PC-3 (cell line): Measurements from ENCODE around the gene PORCN. TPM values are rescaled to one million over a fixed set of nuclear protein-coding genes. Genes with fewer than 3 reads are reported as not detected.
"Not testable (repeated sequence)": the region's sequence is repeated elsewhere in the genome, so short reads cannot be mapped to it uniquely, and the experiment has no call there.

Source experiments
- ATAC-seq: fragments of 200-7000 bp; cut with Tn5 transposase; 2 replicates; pipeline ENCODE4 v1.9.1; 2020; ENCODE audit warnings: mild to moderate bottlenecking, moderate library complexity
- BruUV-seq: library from RNA; stranded (reverse); fragments of 400-500 nt; replicated peaks from 2 replicates; lab custom pipeline; 2021; lab: Mats Ljungman, UMichigan
- CTCF ChIA-PET: fragments of 300-600 bp; sonication (Branson Sonifier 250); formaldehyde crosslinking; loops from one replicate; lab custom pipeline; 2022; ENCODE audit warnings: antibody characterized with exemption; lab: Charles Lee
- POLR2A ChIA-PET: fragments of 300-600 bp; sonication (Branson Sonifier 250); formaldehyde crosslinking; loops from one replicate; lab custom pipeline; 2022; ENCODE audit warnings: antibody characterized with exemption; ENCODE audit not compliant: unreplicated experiment; lab: Charles Lee
- DNase-seq: peaks from one replicate; pipeline ENCODE4 v3.0.0-alpha.2; 2015
- H2AFZ ChIP-seq: fragments of 300-600 bp; sonication (generic); 2 replicates; pipeline ENCODE4 v1.6.0; 2016; ENCODE audit warnings: antibody characterized with exemption, low read length
- H3F3A ChIP-seq: fragments of 300-600 bp; sonication (generic); one replicate; pipeline ENCODE4 v1.6.0; 2017; ENCODE audit warnings: antibody characterized with exemption, low read length, control low read depth, mild to moderate bottlenecking; ENCODE audit not compliant: unreplicated experiment
- H3K27ac ChIP-seq: fragments of 300-600 bp; sonication (generic); 2 replicates; pipeline ENCODE4 v1.5.1; 2016; ENCODE audit warnings: mild to moderate bottlenecking, low read length
- H3K27me3 ChIP-seq: fragments of 300-600 bp; sonication (generic); 2 replicates; pipeline ENCODE4 v1.6.1; 2016; ENCODE audit warnings: low read length, mixed read lengths
- H3K36me3 ChIP-seq: fragments of 300-600 bp; sonication (generic); 2 replicates; pipeline ENCODE4 v1.6.1; 2016; ENCODE audit warnings: low read depth, mixed run types, low read length, mixed read lengths
- H3K4me1 ChIP-seq: fragments of 300-600 bp; sonication (generic); 2 replicates; pipeline ENCODE4 v1.5.1; 2016; ENCODE audit warnings: low read length; ENCODE audit not compliant: insufficient read depth
- H3K4me2 ChIP-seq: fragments of 300-600 bp; sonication (generic); 2 replicates; pipeline ENCODE4 v1.6.0; 2016; ENCODE audit warnings: low read length
- H3K4me3 ChIP-seq: fragments of 300-600 bp; sonication (generic); 2 replicates; pipeline ENCODE4 v1.5.1; 2016; ENCODE audit warnings: mild to moderate bottlenecking, low read length, mixed read lengths
- H3K79me2 ChIP-seq: fragments of 300-600 bp; sonication (generic); 2 replicates; pipeline ENCODE4 v1.6.1; 2017; ENCODE audit warnings: low read length, mixed read lengths
- H3K9ac ChIP-seq: fragments of 300-600 bp; sonication (generic); 2 replicates; pipeline ENCODE4 v1.6.0; 2016; ENCODE audit warnings: mild to moderate bottlenecking, low read length
- H3K9me2 ChIP-seq: fragments of 300-600 bp; sonication (generic); replicated peaks from 2 replicates; pipeline ENCODE4 v1.6.1; 2016; ENCODE audit warnings: mixed run types, low read length, mixed read lengths
- H3K9me3 ChIP-seq: fragments of 300-600 bp; sonication (generic); 2 replicates; pipeline ENCODE4 v1.6.1; 2016; ENCODE audit warnings: low read length, mixed read lengths
- H4K20me1 ChIP-seq: fragments of 300-600 bp; sonication (generic); 2 replicates; pipeline ENCODE4 v1.6.1; 2016; ENCODE audit warnings: low read length, mixed read lengths
- EZH2 ChIP-seq: fragments of 300-600 bp; sonication (generic); IDR thresholded peaks from one replicate; pipeline ENCODE4 v1.6.1; 2017; ENCODE audit warnings: antibody characterized with exemption, mild to moderate bottlenecking, low read length; ENCODE audit not compliant: unreplicated experiment
- EZH2phosphoT487 ChIP-seq: fragments of 300-600 bp; sonication (generic); IDR thresholded peaks from 2 replicates; pipeline ENCODE4 v1.6.1; 2018; ENCODE audit warnings: mild to moderate bottlenecking, antibody characterized with exemption, low read length, borderline replicate concordance
- intact Hi-C: fragments of 100-400 bp; cut with micrococcal nuclease; formaldehyde crosslinking; loops from 2 replicates; pipeline ENCODE4 v1.9.0; 2023
- total RNA-seq: library from RNA; depleted of rRNA; stranded (reverse); fragments of >200 nt; gene quantifications from 2 replicates; pipeline ENCODE4 v1.2.3, GENCODE V29; 2014
- TF ChIP-seq, protein P1 (sequence below): fragments of 300-600 bp; sonication (generic); conservative IDR thresholded peaks from 2 replicates; pipeline ENCODE4 v1.5.1; 2017; ENCODE audit warnings: antibody characterized with exemption, low read depth, mild to moderate bottlenecking, low read length

The PORCN gene
- total RNA-seq, 1 experiment from 2014 or later = 38.9 TPM

DNA sequence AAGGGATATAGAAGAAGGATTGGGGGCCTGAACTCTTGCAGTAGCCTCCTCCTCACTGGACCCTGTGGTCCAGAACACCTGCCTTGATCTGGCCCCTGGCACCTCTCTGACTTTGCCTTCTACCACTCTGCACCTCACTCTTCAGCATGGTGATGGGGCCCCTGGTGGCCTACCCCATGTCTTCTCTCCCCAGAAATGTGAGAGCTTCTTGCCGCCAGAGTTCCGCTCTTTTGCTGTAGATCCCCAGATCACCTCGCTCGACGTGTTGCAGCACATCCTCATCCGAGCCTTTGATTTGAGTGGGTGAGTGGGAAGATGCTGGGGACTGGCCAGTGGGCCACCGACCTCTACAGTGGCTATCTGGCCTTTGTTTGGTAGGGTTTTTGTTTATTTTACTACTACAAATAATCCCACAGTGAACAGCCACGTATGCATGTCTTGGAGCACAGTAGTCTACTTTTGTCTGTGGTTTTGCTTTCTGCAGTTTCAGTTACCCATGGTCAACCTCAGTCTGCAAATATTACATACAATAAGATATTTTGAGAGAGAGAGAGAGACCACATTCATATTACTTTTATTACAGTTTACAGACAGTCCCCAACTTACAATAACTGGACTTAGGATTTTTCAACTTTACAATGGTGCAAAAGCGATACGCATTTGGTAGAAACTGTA, 32.5 kb downstream of the PORCN start:
- TF ChIP-seq, protein P1, sequence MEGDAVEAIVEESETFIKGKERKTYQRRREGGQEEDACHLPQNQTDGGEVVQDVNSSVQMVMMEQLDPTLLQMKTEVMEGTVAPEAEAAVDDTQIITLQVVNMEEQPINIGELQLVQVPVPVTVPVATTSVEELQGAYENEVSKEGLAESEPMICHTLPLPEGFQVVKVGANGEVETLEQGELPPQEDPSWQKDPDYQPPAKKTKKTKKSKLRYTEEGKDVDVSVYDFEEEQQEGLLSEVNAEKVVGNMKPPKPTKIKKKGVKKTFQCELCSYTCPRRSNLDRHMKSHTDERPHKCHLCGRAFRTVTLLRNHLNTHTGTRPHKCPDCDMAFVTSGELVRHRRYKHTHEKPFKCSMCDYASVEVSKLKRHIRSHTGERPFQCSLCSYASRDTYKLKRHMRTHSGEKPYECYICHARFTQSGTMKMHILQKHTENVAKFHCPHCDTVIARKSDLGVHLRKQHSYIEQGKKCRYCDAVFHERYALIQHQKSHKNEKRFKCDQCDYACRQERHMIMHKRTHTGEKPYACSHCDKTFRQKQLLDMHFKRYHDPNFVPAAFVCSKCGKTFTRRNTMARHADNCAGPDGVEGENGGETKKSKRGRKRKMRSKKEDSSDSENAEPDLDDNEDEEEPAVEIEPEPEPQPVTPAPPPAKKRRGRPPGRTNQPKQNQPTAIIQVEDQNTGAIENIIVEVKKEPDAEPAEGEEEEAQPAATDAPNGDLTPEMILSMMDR = no peak
- TF ChIP-seq EZH2phosphoT487 = no peak
- ChIA-PET CTCF (no interaction called here), POLR2A (no interaction called here)
- Histone ChIP-seq H3K4me1 (peaks cover 9% of the 10 kb centered on the region), H3K9ac (no peak overlapping the region), H4K20me1 (no peaks in the 10 kb centered on the region), H2AFZ (no peak overlapping the region), H3K9me2 (no peaks in the 10 kb centered on the region), H3K27me3 (no peaks in the 10 kb centered on the region), H3K4me2 (peak overlapping the region; percentile 77; the same call in 1 of the 2 replicates), H3K36me3 (no peaks in the 10 kb centered on the region; the same call in 1 of the 2 replicates), H3K27ac (no peak overlapping the region), H3K9me3 (no peaks in the 10 kb centered on the region), H3F3A (no peaks in the 10 kb centered on the region), H3K79me2 (peaks cover 21% of the 10 kb centered on the region), H3K4me3 (no peak overlapping the region)
- no TSS peak for BruUV-seq
- DNase-seq (no peak), ATAC-seq (no peak)
- intact Hi-C loops = no loop called here

DNA sequence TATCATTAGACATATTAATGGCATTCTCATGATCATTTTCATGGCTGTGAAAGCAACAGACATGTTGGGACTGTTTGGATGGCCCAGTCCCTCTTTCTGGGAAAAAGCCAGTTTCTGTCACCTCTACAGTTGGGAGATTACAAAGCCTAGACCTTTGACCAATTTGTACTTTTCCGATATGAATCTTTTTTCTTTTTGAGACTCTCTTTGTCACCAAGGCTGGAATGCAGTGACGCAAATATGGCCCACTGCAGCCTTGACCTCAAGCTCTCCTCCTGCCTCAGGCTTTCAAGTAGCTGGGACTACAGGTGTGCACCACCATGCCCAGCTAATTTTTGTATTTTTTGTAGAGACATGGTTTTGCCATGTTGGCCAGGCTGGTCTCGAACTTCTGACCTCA, 40.1 kb downstream of the PORCN start:
- ChIA-PET CTCF (no interaction called here), POLR2A (no interaction called here)
- Histone ChIP-seq H3K27me3 (no peaks in the 10 kb centered on the region), H3K4me1 (no peaks in the 10 kb centered on the region), H2AFZ (no peak overlapping the region), H3K9me2 (no peaks in the 10 kb centered on the region), H3K4me3 (no peak overlapping the region), H3K27ac (no peak overlapping the region), H3K4me2 (no peak overlapping the region), H3K79me2 (no peaks in the 10 kb centered on the region), H3F3A (no peaks in the 10 kb centered on the region), H4K20me1 (no peaks in the 10 kb centered on the region), H3K9me3 (no peaks in the 10 kb centered on the region), H3K9ac (no peak overlapping the region), H3K36me3 (no peaks in the 10 kb centered on the region)
- DNase-seq (no peak), ATAC-seq (no peak)
- TF ChIP-seq EZH2 = no peak
- BruUV-seq = no TSS peak
- intact Hi-C loops = no loop called here

DNA sequence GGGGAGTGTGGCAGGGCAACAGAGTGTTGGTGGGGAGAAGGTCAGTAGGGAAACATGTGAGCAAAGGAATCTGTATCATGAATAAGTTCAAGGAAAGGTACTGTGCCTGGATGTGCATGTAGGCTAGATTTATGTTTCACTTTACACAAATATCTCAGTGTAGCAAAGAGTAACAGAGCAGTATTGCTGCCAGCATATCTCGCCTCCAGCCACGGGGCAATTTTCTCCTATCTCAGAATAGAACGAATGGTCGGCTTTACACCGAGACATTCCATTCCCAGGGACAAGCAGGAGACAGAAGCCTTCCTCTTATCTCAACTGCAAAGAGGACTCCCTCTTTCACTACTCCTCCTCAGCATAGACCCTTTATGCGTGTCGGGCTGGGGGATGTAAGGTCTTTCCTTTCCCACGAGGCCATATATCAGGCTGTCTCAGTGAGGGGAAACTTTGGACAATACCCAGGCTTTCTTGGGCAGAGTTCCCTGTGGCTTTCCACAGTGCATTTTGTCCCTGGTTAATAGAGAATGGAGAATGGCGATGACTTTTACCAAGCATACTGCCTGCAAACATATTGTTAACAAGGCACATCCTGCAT, 47.0 kb downstream of the PORCN start:
- H2AFZ ChIP-seq, H3K4me3 ChIP-seq, ATAC-seq, H3K27me3 ChIP-seq, H3K4me2 ChIP-seq, H4K20me1 ChIP-seq, H3K9me3 ChIP-seq, BruUV-seq, DNase-seq, H3K9ac ChIP-seq, POLR2A ChIA-PET, intact Hi-C loops, H3K79me2 ChIP-seq, H3K4me1 ChIP-seq, H3F3A ChIP-seq, H3K9me2 ChIP-seq, H3K27ac ChIP-seq, CTCF ChIA-PET: not testable (repeated sequence)
- H3K36me3 ChIP-seq = peaks cover 23% of the 10 kb centered on the region
